Measurements from ENCODE around the gene SLC1A4.
A peak's percentile ranks its signal among the peaks of the same experiment; 100 is the strongest.

DNA sequence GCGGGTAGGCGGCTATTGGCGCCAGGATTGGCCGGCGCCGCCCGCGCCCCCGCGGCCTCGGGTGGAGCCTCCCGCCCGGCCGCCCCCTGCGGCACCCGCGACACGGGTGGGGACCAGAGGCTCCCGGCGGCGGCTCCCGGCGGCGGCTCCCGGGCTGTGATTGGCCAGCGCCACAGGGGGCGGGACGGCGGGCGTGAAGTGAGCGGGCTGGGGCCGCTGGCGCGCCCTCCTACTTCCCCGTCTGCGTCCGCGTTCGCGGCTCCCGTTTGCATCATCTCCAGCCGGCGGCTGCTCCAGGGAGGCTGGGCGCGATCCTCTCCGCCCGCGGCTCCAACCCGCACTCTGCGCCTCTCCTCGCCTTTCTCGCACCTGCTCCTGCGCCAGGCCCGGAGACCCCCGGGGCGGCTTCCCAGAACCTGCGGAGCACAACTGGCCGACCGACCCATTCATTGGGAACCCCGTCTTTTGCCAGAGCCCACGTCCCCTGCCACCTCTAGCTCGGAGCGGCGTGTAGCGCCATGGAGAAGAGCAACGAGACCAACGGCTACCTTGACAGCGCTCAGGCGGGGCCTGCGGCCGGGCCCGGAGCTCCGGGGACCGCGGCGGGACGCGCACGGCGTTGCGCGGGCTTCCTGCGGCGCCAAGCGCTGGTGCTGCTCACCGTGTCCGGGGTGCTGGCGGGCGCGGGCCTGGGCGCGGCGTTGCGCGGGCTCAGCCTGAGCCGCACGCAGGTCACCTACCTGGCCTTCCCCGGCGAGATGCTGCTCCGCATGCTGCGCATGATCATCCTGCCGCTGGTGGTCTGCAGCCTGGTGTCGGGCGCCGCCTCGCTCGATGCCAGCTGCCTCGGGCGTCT, at the start of gene SLC1A4:
- TF ChIP-seq, protein P1, sequence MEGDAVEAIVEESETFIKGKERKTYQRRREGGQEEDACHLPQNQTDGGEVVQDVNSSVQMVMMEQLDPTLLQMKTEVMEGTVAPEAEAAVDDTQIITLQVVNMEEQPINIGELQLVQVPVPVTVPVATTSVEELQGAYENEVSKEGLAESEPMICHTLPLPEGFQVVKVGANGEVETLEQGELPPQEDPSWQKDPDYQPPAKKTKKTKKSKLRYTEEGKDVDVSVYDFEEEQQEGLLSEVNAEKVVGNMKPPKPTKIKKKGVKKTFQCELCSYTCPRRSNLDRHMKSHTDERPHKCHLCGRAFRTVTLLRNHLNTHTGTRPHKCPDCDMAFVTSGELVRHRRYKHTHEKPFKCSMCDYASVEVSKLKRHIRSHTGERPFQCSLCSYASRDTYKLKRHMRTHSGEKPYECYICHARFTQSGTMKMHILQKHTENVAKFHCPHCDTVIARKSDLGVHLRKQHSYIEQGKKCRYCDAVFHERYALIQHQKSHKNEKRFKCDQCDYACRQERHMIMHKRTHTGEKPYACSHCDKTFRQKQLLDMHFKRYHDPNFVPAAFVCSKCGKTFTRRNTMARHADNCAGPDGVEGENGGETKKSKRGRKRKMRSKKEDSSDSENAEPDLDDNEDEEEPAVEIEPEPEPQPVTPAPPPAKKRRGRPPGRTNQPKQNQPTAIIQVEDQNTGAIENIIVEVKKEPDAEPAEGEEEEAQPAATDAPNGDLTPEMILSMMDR (IDR thresholded peaks at IDR 0.05; ENCODE audit: low read depth, low read length, missing input control), result no peak
- TF ChIP-seq RXRA (IDR thresholded peaks at IDR 0.05), result no peak
- TF ChIP-seq ZBTB33 (IDR thresholded peaks at IDR 0.05), result no peak
- no peak for TF ChIP-seq YY1 (IDR thresholded peaks at IDR 0.05)
- TF ChIP-seq, protein P2, sequence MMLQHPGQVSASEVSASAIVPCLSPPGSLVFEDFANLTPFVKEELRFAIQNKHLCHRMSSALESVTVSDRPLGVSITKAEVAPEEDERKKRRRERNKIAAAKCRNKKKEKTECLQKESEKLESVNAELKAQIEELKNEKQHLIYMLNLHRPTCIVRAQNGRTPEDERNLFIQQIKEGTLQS (IDR thresholded peaks at IDR 0.05), result peak; percentile 64
- peak; percentile 85 for TF ChIP-seq REST (IDR thresholded peaks at IDR 0.05)
- TF ChIP-seq TAF1 (conservative IDR thresholded peaks at IDR 0.05), result no peak
- TF ChIP-seq RAD21 (IDR thresholded peaks at IDR 0.05), result no peak
- TF ChIP-seq SP1 (IDR thresholded peaks at IDR 0.05), result no peak
- TF ChIP-seq, protein P3, sequence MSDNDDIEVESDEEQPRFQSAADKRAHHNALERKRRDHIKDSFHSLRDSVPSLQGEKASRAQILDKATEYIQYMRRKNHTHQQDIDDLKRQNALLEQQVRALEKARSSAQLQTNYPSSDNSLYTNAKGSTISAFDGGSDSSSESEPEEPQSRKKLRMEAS (IDR thresholded peaks at IDR 0.05), result no peak
- TF ChIP-seq GABPA (IDR thresholded peaks at IDR 0.05 in 1 of 2, conservative IDR thresholded peaks at IDR 0.05 in 1 of 2), result no peak

Data from liver (tissue), 3 donors.